ENCODE data around the gene AZGP1. TPM values are rescaled to one million over a fixed set of nuclear protein-coding genes. Genes with fewer than 3 reads are reported as not detected.
"Not testable (repeated sequence)": the region's sequence is repeated elsewhere in the genome, so short reads cannot be mapped to it uniquely, and the experiment has no call there.

Gene AZGP1
- total and polyA plus RNA-seq, 2 experiments from 2014 or later: 52.6 to 73.6 TPM

DNA sequence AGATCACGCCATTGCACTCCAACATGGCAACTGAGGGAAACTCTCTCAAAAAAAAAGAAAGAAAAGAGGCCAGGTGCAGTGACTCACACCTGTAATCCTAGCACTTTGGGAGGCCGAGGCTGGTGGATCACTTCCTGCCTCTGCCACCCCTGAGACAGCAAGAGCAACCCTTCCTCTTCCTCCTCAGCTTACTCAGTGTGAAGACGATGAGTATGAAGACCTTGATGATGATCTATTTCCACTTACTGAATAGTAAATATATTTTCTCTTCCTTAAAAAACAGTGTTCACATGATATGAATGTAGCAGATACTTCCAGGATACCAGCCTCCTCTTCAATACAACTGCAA, 37.5 kb upstream of the AZGP1 start:
- H3K4me2 ChIP-seq: no peak overlapping the region
- H3K36me3 ChIP-seq (replicated peaks; ENCODE audit: insufficient read depth, low read depth): no peaks in the 10 kb centered on the region
- H3K27me3 ChIP-seq: no peaks in the 10 kb centered on the region
- no peak overlapping the region for H3K4me3 ChIP-seq
- H3K9me2 ChIP-seq (replicated peaks; ENCODE audit: insufficient read depth): no peaks in the 10 kb centered on the region
- H3K9me3 ChIP-seq (ENCODE audit: low read depth): no peaks in the 10 kb centered on the region
- H3K79me2 ChIP-seq: peaks cover 28% of the 10 kb centered on the region
- 79% methylated on average over 3 of the region's 3 CpGs for WGBS (ENCODE audit: low lambda C conversion rate, missing lambda C conversion rate)
- peaks cover 11% of the 10 kb centered on the region for H3K4me1 ChIP-seq (ENCODE audit: insufficient read depth)
- DNase-seq (ENCODE audit: low spot score): no peak
- TF ChIP-seq EZH2 (IDR thresholded peaks at IDR 0.05; ENCODE audit: borderline replicate concordance): no peak
- no peak for TF ChIP-seq EZH2phosphoT487 (IDR thresholded peaks at IDR 0.05; ENCODE audit: low read depth, severe bottlenecking, unreplicated experiment)
- TF ChIP-seq, protein P1, sequence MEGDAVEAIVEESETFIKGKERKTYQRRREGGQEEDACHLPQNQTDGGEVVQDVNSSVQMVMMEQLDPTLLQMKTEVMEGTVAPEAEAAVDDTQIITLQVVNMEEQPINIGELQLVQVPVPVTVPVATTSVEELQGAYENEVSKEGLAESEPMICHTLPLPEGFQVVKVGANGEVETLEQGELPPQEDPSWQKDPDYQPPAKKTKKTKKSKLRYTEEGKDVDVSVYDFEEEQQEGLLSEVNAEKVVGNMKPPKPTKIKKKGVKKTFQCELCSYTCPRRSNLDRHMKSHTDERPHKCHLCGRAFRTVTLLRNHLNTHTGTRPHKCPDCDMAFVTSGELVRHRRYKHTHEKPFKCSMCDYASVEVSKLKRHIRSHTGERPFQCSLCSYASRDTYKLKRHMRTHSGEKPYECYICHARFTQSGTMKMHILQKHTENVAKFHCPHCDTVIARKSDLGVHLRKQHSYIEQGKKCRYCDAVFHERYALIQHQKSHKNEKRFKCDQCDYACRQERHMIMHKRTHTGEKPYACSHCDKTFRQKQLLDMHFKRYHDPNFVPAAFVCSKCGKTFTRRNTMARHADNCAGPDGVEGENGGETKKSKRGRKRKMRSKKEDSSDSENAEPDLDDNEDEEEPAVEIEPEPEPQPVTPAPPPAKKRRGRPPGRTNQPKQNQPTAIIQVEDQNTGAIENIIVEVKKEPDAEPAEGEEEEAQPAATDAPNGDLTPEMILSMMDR (IDR thresholded peaks at IDR 0.05; ENCODE audit: poor library complexity): no peak
- H4K20me1 ChIP-seq (ENCODE audit: insufficient read depth, poor library complexity, severe bottlenecking): peaks cover 14% of the 10 kb centered on the region
- H2AFZ ChIP-seq: no peak overlapping the region
- no peak overlapping the region for H3K27ac ChIP-seq

DNA sequence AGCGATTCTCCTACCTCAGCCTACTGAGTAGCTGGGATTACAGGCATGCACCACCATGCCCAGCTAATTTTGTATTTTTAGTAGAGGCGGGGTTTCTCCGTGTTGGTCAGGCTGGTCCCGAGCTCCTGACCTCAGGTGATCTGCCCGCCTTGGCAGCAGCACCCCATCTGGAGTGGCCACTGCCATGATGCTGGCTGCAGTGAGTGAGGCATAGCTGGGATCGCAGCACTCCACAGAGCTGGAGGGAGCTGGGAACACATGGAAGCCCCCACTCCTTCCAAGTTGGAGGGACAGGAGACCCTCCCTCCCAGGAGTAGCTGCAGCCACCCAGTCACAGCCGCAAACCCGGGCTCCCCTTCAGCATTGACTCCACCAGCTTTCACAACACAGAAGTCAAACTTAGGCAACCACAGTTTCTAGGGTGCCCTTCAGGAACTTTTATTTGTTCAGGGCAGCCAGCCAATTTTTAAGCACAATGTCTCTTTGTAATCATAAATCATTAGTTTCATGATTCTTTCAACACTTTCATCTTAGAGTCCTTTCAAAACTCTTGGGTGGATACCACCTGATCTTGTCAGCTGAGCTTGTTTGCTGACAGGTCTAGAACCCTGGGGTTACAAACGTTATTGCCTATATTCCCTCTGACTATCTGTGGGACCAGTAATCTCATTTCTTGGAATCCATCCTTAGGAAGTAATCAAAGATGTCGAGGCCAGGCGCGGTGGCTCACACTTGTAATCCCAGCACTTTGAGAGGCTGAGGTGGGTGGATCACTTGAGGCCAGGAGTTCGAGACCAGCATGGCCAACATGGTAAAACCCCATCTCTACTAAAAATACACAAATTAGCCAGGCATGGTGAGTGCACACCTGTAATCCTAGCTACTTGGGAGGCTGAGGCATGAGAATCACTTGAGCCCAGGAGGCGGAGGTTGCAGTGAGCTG, 36.8 kb upstream of the AZGP1 start:
- WGBS (ENCODE audit: low lambda C conversion rate, missing lambda C conversion rate): 86% methylated on average over 14 of the region's 14 CpGs
- not testable (repeated sequence) for H3K36me3 ChIP-seq (replicated peaks; ENCODE audit: insufficient read depth, low read depth); H3K9me3 ChIP-seq (ENCODE audit: low read depth); H3K4me2 ChIP-seq; H2AFZ ChIP-seq; H3K27ac ChIP-seq; H3K27me3 ChIP-seq; H3K9me2 ChIP-seq (replicated peaks; ENCODE audit: insufficient read depth); H3K4me3 ChIP-seq; DNase-seq (ENCODE audit: low spot score); H4K20me1 ChIP-seq (ENCODE audit: insufficient read depth, poor library complexity, severe bottlenecking)
- Histone ChIP-seq H3K4me1 (ENCODE audit: insufficient read depth) (peaks cover 11% of the 10 kb centered on the region), H3K79me2 (peaks cover 22% of the 10 kb centered on the region)

DNA sequence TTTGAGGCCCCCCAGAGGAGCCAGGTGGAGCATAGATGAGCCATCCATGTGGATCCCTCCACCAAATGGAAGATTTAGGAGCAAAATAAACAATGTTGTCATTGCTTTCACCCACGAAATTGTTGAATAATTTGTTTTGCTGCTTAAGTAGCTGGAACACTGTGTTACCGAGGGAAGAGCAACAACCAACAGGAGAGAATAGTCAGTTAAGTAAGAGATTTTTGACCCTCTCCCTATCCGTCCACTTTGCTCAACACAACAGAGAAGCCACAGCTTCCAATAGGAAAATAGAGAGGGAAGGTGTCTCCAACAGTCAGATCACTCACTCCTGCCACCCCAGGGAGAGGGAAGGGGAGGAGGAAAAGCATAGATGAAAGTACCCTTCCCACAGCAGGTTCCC, 35.7 kb upstream of the AZGP1 start:
- DNase-seq (ENCODE audit: low spot score): no peak
- Histone ChIP-seq H3K4me3 (no peak overlapping the region), H3K36me3 (replicated peaks; ENCODE audit: insufficient read depth, low read depth) (no peaks in the 10 kb centered on the region), H3K79me2 (peaks cover 10% of the 10 kb centered on the region), H3K27me3 (no peaks in the 10 kb centered on the region), H3K9me2 (replicated peaks; ENCODE audit: insufficient read depth) (no peaks in the 10 kb centered on the region), H3K27ac (no peak overlapping the region), H2AFZ (no peak overlapping the region), H3K9me3 (ENCODE audit: low read depth) (no peaks in the 10 kb centered on the region), H3K4me2 (no peak overlapping the region), H4K20me1 (ENCODE audit: insufficient read depth, poor library complexity, severe bottlenecking) (peaks cover 2% of the 10 kb centered on the region), H3K4me1 (ENCODE audit: insufficient read depth) (peaks cover under 1% of the 10 kb centered on the region)
- TF ChIP-seq EZH2phosphoT487 (IDR thresholded peaks at IDR 0.05; ENCODE audit: low read depth, severe bottlenecking, unreplicated experiment) (no peak), EZH2 (IDR thresholded peaks at IDR 0.05; ENCODE audit: borderline replicate concordance) (no peak)
- TF ChIP-seq, protein P1 (IDR thresholded peaks at IDR 0.05; ENCODE audit: poor library complexity): no peak
- 67% methylated on average over 3 of the region's 3 CpGs for WGBS (ENCODE audit: low lambda C conversion rate, missing lambda C conversion rate)

DNA sequence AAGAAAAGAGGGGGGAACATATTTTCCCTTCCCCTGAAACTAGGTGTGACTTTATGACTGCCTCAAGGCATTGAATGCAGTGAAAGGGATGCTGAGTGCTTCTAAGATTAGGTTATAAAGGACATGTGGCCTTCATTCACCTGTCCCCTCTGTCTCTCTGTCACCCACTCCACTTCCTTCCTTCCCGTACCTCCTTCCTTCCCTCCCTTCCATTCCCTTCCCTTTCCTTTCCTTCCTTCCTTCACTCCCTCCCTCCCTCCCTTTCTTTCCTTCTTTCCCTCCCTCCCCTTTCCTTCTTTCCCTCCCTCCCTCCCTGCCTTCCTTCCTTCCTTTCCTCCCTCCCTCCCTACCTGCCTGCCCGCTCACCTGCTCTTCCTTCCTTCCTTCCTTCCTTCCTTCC, 35.1 kb upstream of the AZGP1 start:
- no peaks in the 10 kb centered on the region for H3K9me3 ChIP-seq (ENCODE audit: low read depth)
- no peaks in the 10 kb centered on the region for H3K27me3 ChIP-seq
- WGBS (ENCODE audit: low lambda C conversion rate, missing lambda C conversion rate): 60% methylated on average over 2 of the region's 2 CpGs
- no peak overlapping the region for H3K4me2 ChIP-seq
- H2AFZ ChIP-seq: no peak overlapping the region
- H3K9me2 ChIP-seq (replicated peaks; ENCODE audit: insufficient read depth): no peaks in the 10 kb centered on the region
- H3K4me3 ChIP-seq: no peak overlapping the region
- DNase-seq (ENCODE audit: low spot score): no peak
- TF ChIP-seq EZH2 (IDR thresholded peaks at IDR 0.05; ENCODE audit: borderline replicate concordance) (no peak), EZH2phosphoT487 (IDR thresholded peaks at IDR 0.05; ENCODE audit: low read depth, severe bottlenecking, unreplicated experiment) (no peak)
- TF ChIP-seq, protein P1 (IDR thresholded peaks at IDR 0.05; ENCODE audit: poor library complexity): no peak
- H3K36me3 ChIP-seq (replicated peaks; ENCODE audit: insufficient read depth, low read depth): no peaks in the 10 kb centered on the region
- no peaks in the 10 kb centered on the region for H3K4me1 ChIP-seq (ENCODE audit: insufficient read depth)
- H3K27ac ChIP-seq: no peak overlapping the region
- H3K79me2 ChIP-seq: peaks cover 4% of the 10 kb centered on the region
- no peaks in the 10 kb centered on the region for H4K20me1 ChIP-seq (ENCODE audit: insufficient read depth, poor library complexity, severe bottlenecking)

DNA sequence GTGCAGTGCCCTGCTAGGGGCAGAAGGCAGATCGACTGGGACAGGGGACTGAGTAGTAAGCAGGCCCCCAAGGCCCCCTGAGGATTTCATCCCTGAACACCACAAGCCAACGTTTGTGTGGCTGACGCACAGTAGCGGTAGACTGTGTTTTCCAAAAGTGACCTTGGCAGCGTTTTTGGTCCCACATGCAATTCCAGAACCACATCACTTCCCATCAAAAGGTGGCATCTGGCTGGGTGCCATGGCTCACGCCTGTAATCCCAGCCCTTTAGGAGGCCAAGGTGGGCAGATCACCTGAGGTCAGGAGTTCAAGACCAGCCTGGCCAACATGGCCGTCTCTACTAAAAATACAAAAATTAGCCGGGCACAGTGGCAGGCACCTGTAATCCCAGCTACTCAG, 34.1 kb upstream of the AZGP1 start:
- H3K27ac ChIP-seq; H4K20me1 ChIP-seq (ENCODE audit: insufficient read depth, poor library complexity, severe bottlenecking); H3K36me3 ChIP-seq (replicated peaks; ENCODE audit: insufficient read depth, low read depth); H3K4me1 ChIP-seq (ENCODE audit: insufficient read depth); H3K4me2 ChIP-seq; H3K9me3 ChIP-seq (ENCODE audit: low read depth); H3K4me3 ChIP-seq; H3K9me2 ChIP-seq (replicated peaks; ENCODE audit: insufficient read depth); H3K79me2 ChIP-seq; DNase-seq (ENCODE audit: low spot score); H2AFZ ChIP-seq; H3K27me3 ChIP-seq: not testable (repeated sequence)
- WGBS (ENCODE audit: low lambda C conversion rate, missing lambda C conversion rate): 93% methylated on average over 8 of the region's 8 CpGs
